Stimulated activated CD8-positive, alpha-beta memory T cell treated with anti-CD3 and anti-CD28 coated beads, Interleukin-7, amount 100 ng/mL, for 1 hour (primary cell): ENCODE data around the gene HYCC2.
"Not testable (repeated sequence)": the region's sequence is repeated elsewhere in the genome, so short reads cannot be mapped to it uniquely, and the experiment has no call there.

ENCODE experiments used
- DNase-seq, 2 donors: peaks; one replicate each; pipeline ENCODE4 v3.0.0-alpha.2; 2020; ENCODE audit warnings: low read depth in 2 of 2

Gene HYCC2

DNA sequence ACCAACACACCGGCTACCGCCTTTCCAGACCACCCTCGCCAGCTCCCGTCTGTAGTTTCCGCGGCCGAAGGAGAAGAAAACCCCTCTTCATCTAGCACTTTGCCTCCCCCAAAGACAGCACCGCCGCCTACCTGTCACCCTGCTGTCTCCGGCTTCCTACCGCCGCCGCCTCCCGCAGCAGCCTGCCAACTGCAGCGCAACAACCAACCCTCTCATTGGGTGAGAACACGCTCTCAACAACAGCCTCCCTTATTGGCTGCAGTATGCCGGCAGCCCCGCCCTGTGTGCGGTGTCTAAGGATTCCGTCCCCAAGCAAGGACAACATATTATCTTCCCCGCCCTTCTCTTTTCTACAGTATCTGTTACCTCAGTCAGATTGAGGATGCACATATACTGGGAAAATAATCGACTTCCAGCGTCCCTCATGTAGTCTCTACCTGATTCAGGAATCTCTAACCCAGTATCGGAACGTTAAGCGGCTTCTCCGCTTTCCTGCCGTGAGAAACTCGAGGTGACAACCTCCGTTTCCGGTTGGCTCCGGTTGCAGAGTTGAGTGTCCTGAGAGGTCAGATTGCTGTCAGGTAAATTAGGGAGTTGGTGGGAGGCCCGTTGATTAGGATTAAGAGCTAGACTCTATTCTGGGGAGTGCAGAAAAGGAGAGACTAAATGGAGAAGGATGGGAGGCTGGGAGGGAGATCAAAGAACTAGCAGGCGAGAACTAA, at the start of gene HYCC2, which contains the start of gene NDUFB3:
HYCC2 (minus strand) TSS at position 193 of the 722 bp plus-strand sequence. CDS start 47,662 bp downstream, outside the sequence.
NDUFB3 (plus strand) TSS at position 523 of the 722 bp plus-strand sequence. CDS start 6,882 bp downstream, outside the sequence.
- peak; percentile 81 to 84 for DNase-seq

DNA sequence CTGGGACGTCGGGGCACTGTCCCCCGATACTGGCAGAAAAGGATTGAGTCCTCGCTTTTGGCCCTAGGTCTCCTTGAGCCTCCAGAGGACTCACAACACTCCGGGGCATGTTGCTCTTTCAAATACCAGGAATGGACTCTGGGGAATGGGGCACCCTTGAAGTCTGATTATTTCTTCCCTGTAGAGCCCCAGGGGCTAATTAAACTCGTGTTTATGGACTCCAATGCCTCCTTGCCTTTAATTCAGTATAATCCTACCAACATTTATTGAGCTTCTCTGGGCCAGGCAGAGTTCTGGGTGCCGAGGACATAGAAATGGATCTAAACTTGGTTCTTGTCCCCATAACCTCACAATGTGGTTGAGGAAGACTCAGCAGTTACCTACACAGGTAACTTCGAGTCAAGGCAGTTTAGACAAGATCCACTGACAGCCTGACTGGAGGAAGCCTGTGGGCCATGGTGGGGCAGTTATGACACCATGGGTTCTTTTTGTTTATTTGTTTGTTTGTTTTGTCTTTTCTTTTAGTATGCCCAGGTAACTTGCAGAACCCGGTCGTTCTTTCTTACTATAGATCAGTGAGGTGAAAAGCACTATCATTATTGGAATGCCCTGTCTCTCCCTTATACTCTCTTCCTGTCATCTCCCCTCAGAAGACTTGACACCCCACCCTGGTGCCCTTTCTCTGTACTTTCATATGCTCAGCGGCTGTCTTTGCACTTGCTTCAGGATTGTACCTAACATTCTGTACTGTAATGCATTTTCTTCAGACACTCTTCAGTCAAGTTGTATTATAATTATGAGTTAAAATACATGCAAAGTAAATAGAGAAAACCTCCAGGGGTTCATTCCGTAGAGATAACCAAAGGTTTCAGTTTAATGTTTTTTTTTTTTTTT, 47.7 kb upstream of the HYCC2 start:
- no peak for DNase-seq

DNA sequence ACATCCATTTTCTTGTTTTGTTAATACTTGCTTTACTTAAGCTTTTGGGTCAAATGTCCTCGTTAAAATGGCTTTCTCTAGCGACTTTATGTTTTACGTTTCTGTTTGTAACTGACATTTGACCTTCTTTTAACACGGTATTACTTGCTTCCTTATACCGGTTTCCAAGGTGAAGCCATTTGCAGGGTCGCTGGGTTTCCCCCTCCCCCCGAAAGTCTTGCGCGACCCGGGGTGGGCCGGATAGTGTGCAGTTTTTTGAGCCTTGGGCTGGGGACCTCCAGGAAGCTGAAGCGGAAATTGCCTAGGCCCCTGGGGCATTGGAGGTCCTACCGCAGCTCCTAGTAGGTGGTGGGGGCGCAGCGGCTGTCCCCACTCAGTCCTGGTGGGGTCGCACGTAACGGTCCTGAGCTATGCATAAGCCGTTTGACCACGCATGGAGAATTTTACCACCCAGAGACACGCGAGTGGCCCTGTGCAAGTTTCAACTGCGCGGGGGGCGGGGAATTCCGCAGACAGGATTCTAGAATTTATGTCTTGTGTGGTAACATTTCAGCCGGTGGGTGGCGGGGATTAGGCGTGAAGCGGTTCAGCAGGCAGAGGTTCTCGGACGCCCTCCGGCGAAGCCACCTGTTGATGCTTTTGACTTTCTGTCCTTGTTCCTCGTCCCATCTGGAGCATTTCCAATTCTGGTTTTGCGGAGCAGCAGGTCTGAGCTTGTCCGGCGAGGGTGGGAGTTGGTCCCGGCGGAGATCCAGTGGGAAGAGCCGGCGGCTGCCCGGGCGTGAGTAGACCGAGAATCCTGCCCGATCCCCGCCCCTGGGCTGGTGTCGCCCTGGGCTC, 46.9 kb upstream of the HYCC2 start:
- DNase-seq: peak; percentile 71 to 79

GRCh38 chr2:201117735-201118094, 46.2 kb upstream of the HYCC2 start:
- not testable (repeated sequence) for DNase-seq

DNA sequence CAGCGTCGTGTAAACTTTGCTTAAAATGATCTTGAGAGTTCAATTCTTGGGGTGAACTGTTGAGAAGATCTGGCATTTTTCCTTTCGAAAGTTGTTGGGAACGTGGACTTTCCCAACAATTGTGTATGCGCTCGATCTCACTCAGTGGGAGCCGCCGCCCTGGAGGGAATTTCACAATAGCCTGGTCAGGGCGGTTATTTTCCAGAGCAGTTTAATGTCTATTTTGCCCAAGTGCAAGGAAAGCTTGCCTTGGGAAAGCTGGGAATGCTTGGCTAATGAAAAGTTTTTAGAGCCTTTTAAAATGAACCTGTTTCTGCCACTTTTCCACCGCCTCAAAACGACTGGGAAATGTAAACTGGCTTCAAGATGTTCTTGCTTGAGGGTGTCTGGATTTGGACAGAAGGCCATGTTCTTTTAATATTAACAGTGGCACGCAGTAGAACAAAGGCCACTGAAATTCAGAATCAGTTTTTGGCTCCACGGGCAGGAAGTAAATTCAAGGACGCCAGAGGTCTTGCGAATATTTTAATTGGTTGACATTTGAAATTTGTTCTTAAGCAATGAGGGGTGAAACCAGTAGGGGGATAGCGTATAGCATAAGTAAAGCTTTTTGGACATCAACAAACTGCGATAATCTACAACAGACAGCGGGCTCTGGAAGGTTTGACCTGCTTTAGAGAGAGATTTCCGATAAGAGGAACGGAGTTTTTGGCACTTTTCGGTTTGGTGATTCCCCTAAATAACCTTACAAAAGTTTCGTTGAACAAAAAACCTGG, 45.7 kb upstream of the HYCC2 start:
- DNase-seq: no peak

GRCh38 chr2:201116115-201116958, 44.9 kb upstream of the HYCC2 start, which contains the start of gene CFLAR:
TSS of gene CFLAR (plus strand) at chr2:201116164. CDS start at chr2:201129866, 13,702 bp downstream.
- peak; percentile 70 for DNase-seq

DNA sequence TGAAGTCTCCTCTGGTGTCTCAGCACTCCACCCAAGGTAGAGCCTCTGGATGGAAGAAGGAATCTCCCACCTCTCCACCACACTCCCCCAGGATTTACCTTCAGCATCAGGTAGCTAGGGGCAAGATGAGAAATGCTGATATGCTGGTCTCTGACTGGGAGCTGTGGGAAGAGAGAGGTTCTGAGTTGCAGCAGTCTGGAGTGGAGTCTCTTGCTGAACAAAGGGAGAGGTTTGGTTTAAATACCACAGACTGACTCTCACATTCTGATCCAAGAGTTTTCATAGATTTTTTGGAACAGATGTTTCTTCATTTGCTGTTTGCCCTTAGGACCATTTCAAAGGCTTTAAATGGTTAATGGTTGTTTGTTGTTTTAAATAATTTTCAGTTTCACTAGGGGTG, 43.4 kb upstream of the HYCC2 start:
- DNase-seq: no peak

DNA sequence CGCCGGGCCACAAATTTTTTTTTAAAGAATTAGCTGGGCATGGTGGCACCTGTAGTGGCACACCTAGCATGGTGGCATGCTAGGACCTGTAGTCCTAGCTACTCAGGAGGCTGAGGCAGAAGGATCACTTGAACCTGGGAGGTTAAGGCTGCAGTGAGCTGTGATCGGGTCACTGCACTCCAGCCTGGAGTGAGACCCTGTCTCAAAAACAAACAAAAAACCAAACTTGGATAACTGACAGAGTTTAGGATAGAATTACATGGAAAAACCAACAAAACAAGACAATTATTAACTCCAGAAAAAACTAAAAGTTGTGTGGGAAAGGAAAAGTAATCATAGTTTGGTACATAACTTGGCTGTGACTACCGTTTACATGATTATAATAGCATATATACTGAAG, 42.9 kb upstream of the HYCC2 start:
- DNase-seq: no peak

GRCh38 chr2:201111096-201111495, 39.6 kb upstream of the HYCC2 start:
- DNase-seq: no peak

DNA sequence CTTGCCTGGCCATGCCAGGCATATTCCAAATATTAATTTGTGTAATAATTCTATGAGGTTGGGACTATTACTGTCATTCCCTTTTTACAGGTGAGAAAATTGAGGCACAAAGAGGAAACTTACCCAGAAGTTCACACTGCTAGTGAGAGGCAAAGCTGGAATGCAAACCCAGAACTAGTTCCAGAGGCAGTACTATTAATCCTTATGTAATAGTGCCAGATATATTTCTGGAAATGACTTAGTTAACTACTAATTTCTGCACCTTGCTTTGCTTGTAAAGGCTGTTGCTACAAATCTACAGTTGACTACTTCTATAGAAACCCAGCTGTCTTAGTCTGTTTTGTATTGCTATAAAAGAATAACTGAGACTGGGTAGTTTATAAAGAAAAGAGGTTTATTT, 39.1 kb upstream of the HYCC2 start:
- DNase-seq: no peak

DNA sequence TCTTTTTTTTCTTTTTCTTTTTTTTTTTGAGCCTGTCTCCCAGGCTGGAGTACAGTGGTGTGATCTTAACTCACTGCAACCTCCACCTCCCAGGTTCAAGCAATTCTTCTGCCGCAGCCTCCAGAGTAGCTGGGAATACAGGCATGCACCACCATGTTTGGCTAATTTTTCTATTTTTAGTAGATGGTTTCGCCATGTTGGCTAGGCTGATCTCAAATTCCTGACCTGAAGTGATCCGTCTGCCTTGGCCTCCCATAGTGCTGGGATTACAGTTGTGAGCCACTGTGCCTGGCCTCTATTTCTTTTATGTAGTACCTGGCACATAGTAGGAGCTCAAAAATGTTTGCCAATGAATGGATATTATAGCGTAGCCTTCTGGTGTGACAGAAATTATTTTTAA, 37.7 kb upstream of the HYCC2 start:
- DNase-seq: no peak

- DNase-seq: no peak
Measured at GRCh38 chr2:201108341-201108740, 36.9 kb upstream of the HYCC2 start.

- no peak for DNase-seq
Measured at GRCh38 chr2:201107624-201108023, 36.2 kb upstream of the HYCC2 start.

GRCh38 chr2:201105759-201106158, 34.3 kb upstream of the HYCC2 start:
- DNase-seq: no peak

DNA sequence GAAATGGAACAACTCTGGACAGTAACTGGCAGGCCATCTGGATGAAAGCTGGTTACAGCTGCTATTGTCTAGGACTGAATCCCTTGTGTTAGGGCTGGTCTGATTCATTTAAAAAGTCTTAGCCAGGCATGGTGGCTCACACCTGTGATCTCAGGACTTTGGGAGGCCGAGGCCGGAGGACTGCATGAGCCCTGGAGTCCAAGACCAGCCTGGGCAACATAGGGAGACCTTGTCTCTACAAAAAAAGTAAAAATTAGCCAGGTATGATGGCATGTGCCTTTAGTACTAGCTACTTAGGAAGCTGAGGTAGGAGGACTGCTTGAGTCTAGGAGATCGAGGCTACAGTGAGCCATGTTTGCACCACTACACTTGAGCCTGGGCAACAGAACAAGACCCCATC, 29.0 kb upstream of the HYCC2 start:
- DNase-seq: no peak

- no peak for DNase-seq
Measured at GRCh38 chr2:201093573-201093972, 22.1 kb upstream of the HYCC2 start.

DNA sequence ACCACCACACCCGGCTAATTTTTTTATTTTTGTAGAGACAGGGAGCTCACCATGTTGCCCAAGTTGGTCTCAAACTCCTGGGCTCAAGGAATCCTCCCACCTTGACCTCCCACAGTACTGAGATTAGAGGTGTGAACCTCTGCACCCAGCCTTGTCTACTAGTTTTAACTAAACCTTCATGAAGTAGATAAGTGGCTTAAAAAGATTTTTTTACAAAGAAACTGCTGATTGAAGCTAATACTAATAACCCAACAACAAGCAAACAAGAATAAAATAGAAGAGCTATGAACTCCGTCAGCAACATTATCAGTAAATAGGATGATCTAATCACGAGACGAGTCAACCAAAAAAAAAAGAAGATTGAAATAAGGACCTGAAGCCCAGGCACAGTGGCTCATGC, 19.1 kb upstream of the HYCC2 start:
- DNase-seq: no peak

DNA sequence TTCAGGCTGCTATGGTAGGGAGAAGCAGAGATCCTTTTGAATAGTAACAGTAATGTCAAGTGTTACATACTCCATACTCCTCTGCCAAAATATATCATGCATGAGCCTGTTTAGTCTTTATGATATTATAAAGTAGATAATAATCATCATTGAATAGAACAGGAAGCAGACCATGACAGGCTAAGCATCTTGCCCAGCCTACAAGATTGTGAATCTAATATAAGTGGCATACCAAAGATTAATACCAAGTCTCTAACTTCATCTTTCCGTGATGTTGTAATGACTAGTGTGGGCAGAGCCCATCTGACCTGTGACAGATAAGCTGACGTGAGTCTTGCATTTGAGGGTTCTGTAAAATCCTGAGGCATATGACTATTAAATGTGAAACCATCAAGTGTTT, 13.4 kb upstream of the HYCC2 start:
- no peak for DNase-seq

DNA sequence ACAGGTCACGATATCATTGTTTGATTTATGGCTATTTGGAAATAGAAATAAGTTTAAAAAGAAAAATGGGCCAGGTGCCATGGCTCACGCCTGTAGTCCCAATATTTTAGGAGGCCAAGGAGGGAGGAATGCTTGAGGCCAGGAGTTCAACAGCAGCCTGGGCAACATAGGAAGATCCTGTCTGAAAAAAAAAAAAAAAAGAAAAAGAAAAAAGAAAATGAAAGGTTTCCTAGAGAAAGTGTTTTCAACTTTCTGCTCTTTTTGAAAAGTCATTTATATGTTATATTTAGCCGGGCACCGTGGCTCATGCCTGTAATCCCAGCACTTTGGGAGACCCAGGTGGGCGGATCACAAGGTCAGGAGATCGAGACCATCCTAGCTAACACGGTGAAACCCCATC, 3.5 kb upstream of the HYCC2 start:
- no peak for DNase-seq

DNA sequence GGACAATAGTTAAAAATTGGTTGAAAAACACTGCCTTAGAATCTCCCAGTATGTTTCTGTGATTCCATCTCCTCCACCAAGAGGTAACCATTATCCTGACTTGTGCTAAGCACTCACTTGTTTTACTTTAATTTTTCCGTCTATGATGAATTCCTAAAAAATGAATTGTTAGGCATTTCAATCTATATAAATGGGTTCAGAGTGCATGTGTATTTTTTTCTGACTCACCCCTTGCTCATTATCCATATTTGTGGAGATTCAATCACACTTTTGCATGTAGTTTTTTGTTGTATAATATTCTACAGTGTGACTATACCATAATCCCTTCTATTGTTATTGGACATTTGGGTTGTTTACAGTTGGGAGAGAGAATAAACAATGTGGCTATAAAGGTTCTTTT, 1.6 kb upstream of the HYCC2 start:
- no peak for DNase-seq
